H54 (cell line): ENCODE results near the gene BCCIP.

Experiments
- DNase-seq: peaks from one replicate; pipeline ENCODE4 v3.0.0; 2011; ENCODE audit warnings: low spot score, mixed read lengths; ENCODE audit not compliant: insufficient read length
- FAIRE-seq: peaks from 3 replicates; lab custom pipeline; 2011; peaks lifted over from hg19 to GRCh38; lab: Jason Lieb, UNC
- POLR2A ChIP-seq: IDR thresholded peaks from 2 replicates; pipeline ENCODE4 v1.6.1; 2011; ENCODE audit warnings: low read depth, mild to moderate bottlenecking, low read length

Gene BCCIP

GRCh38 chr10:125868372-125868975 lies 45.1 kb downstream of the BCCIP start:
- FAIRE-seq (peak; percentile 68), DNase-seq (no peak)
- TF ChIP-seq POLR2A: no peak

DNA sequence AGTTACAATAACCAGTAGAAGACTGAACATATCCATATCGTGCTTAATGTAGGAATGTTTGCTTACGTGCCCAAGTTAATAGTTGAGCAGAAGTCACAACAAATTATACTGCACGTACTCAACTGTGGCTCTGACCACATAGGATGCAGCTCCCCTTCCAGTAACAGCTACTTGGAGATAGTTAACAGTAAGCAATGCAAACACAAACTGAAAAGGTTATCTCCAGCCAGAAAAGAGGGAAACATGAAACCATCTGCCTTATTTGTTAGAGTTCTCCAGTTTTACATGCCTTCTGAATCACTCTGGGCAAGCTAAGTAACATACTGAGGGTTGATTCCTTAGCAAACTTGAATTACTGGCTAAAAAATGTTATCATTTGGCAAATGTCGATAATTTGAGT lies 48.0 kb downstream of the BCCIP start:
- DNase-seq (no peak), FAIRE-seq (no peak)
- no peak for TF ChIP-seq POLR2A

GRCh38 chr10:125878957-125879835 lies 55.9 kb downstream of the BCCIP start:
- peak; percentile 29 for DNase-seq
- FAIRE-seq: peak; percentile 97

GRCh38 chr10:125880719-125881118 lies 57.4 kb downstream of the BCCIP start:
- FAIRE-seq (no peak), DNase-seq (no peak)
- no peak for TF ChIP-seq POLR2A

More at GRCh38 chr10:125878957-125879835, 55.9 kb downstream of the BCCIP start:
- TF ChIP-seq POLR2A: no peak

DNA sequence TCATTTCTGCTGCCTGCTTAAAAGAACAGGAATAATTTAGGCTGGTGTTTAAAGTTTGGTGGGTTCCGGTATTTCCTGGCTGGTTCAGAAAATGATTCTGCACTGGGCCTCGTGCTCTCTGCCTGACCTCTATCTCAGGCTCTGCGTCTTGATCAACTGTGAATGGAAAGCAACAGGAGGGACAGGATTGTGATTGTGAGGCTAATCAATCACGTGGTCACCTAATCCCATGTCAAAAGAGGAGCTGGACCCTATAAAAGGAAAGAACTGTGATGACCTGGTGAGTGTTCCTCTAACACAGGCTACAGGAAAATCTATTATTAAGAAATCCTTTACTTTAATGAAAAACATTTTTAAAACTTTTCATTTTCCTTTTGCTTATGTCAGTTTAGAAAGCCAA lies 57.8 kb downstream of the BCCIP start, which contains the start of gene DHX32:
TSS of gene DHX32 (minus strand) at position 101 of the 400 bp plus-strand sequence. CDS start 468 bp downstream, outside the sequence.
- no peak for TF ChIP-seq POLR2A
- FAIRE-seq (no peak), DNase-seq (no peak)

DNA sequence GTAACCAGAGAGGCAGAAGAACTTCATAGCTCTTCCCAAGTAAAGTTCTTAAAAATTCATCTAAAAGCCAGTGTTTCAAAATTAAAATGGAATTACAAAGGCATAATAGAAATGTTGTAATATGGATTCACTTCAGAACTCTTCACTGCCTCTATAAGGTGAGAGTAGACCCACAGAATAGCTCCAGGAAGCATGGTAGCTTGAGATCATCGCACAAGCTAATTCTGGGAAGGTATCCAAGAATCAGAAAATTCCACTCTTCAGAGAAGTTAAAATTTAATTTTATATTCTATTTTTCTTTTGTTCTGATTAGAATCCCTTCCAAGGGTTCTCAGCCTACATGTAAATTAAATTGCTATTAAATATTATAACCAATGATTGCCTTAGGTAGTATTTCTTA lies 59.2 kb downstream of the BCCIP start:
- no peak for TF ChIP-seq POLR2A
- no peak for DNase-seq
- no peak for FAIRE-seq

DNA sequence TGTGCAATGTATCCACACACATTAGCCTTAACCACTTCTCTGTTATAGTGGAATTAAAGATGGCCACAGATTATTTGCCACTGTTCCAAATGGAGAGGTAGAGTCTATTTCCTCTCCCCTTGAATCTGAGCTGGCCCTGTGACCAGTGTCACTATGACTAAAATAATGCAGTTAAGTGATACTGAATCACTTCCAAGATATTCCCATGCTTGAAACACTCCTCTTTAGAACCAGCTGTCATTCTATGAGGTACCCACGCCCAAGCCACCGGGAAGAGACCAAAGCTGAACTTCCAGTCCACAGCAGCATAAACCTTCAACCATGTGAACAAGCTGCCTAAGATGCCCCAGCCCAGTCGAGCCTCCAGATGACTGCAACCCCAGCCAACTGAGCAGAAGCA lies 59.9 kb downstream of the BCCIP start:
- FAIRE-seq: no peak
- no peak for TF ChIP-seq POLR2A
- DNase-seq: no peak
